Left cardiac atrium (tissue), 4 donors: ENCODE data around the gene PHLPP1. TPM values are rescaled to one million over a fixed set of nuclear protein-coding genes. Genes with fewer than 3 reads are reported as not detected.
"Not testable (repeated sequence)": the region's sequence is repeated elsewhere in the genome, so short reads cannot be mapped to it uniquely, and the experiment has no call there.

Experiments used
- ATAC-seq, 2 donors: fragments of 200-7000 bp; cut with Tn5 transposase; one replicate each; pipeline ENCODE4 v1.9.1; 2020; ENCODE audit warnings: mild to moderate bottlenecking in 2 of 2, moderate library complexity in 2 of 2
- DNase-seq: peaks from one replicate; pipeline ENCODE4 v3.0.0-alpha.2; 2020
- intact Hi-C, 2 donors: fragments of 100-400 bp; cut with DNase I; formaldehyde crosslinking; loops; one replicate each; pipeline versions ENCODE4 v1.14.1 to v1.15.1; 2022 to 2023
- total RNA-seq, 2 donors: library from RNA; stranded (reverse); fragmentation: NEBNext Ultra II Directional; extraction: Animal tissue kit (Norgen Biotek cat#: 25700); gene quantifications; one replicate each; pipeline ENCODE4 v1.2.1, GENCODE V29; 2021
- donor health status: DM: no; HTN: yes; CAD: no.
- donor health status: DM: no; HTN: yes; CAD: no; lungs with severe emphysema.
- donor health status: DM: yes; HTN: yes; CAD: no.
- donor health status: Dilated cardiomyopathy.

Gene PHLPP1
- total RNA-seq, 2 donors from 2014 or later = 5.0 to 8.6 TPM

DNA sequence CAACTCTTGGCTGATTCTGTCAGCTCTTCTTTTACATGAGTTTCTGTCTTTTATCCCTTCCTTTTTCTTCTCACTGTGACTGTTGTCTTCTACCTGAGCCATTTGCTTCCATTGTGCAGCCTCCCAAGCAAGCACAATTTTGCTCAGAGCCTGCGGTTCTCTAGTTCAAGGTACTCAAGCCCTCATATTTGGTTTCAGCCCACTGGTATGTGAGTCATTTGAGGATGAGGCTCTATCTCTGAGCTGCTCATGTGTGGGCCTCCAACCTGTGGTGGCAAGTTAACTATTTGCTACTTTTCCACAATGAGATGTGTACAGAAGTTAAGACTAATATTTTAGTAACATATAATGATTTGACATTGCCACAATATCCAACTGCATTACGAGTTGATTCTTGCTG is 183.0 kb downstream of the PHLPP1 start:
- DNase-seq (no peak), ATAC-seq (no peak)
- intact Hi-C loops = loop anchor here in 1 of 2 donors (10.0 kb wide), 1 partner anchor 46 kb away; no protein-coding TSS in a partner anchor

- intact Hi-C loops = loop anchor here in 1 of 2 donors (10.0 kb wide), 1 partner anchor 45 kb away; no protein-coding TSS in a partner anchor
These were observed 184.2 kb downstream of the PHLPP1 start for GRCh38 chr18:62899534-62899933.

DNA sequence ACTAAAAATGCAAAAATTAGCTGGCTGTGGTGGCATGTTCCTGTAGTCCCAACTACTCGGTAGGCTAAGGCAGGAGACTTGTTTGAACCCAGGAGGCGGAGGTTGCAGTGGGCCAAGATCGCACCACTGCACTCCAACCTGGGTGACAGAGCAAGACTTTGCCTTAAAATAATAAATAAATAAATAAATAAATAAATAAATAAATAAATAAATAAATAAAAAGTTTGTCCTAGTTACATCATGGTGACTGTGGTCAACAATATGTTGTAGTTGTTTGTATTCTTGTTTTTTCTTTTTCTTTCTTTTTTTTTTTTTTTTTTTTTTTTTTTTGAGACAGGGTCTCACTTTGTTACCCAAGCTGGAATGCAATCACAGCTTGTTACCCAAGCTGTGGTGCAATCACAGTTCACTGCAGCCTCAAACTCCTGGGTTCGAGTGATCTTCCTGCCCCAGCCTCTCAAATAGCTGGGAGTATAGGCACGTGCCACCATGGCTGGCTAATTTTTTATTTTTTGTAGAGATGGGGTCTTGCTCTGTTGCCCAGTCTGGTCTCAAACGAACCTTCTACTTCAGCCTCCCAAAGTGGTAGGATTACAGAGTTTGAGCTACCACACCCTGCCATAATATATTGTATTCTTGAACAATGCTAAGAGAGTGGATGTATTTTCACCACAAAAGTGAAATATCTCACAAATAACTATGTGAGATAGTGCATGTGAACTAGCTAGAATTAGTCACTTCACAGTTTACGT is 185.0 kb downstream of the PHLPP1 start:
- no peak for ATAC-seq
- intact Hi-C loops = no loop called here
- no peak for DNase-seq

More at GRCh38 chr18:62899534-62899933, 184.2 kb downstream of the PHLPP1 start:
- DNase-seq (no peak), ATAC-seq (no peak)

DNA sequence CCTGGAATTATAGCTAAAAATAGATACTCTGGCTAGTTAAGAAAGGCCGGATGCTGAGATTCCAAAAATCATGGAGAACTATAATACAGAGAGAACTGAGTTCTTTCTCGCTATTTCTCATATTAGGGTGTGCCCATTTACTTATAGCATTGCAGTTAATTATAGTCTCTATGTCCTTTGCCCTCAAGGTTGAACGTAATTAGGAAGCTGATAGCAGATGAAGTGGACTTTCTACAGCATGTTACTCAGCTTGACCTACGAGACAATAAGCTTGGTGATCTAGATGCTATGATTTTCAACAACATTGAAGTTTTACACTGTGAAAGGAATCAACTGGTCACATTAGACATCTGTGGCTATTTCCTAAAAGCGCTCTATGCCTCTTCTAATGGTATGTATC is 187.4 kb downstream of the PHLPP1 start:
- DNase-seq (no peak), ATAC-seq (no peak)
- intact Hi-C loops = no loop called here

DNA sequence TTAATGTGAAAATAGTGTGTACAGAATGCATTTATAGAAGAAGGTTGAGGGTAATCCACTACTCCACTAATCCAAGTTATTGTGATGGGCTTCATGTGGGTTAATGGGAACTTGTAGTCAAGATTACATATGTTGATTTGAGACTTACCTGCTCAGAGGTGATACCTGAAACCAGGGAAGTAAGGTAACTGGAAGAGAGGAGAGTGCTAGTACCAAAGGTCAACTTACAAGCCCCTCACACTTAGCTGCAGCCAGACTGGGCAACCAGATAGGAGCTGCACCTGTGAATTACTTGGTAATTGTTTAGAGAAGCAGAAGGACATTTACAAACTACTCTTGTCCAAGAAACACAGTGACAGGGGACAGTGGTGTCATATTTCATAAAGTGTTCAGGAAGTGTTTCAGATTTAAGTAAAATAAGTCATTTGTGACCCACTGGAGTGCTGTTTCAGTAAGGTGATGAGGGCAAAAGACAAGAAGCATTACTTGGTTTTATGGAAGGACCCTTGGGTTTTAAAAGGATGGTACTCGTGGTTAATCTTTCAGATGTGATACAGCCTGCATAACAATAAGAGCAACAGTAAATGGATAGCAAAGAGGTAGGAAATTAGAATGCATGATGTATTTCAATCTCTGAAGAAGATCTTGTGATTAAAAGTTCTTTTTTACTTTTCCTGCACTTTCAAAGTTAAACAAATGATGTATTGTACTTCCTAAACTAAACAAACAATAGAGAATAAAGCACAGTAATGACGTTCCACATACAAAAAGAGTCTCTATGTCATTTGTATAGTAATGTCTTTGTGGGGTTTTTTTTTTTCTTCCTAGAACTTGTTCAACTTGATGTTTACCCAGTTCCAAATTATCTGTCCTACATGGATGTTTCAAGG is 189.3 kb downstream of the PHLPP1 start:
- ATAC-seq (no peak), DNase-seq (no peak)
- intact Hi-C loops = no loop called here

DNA sequence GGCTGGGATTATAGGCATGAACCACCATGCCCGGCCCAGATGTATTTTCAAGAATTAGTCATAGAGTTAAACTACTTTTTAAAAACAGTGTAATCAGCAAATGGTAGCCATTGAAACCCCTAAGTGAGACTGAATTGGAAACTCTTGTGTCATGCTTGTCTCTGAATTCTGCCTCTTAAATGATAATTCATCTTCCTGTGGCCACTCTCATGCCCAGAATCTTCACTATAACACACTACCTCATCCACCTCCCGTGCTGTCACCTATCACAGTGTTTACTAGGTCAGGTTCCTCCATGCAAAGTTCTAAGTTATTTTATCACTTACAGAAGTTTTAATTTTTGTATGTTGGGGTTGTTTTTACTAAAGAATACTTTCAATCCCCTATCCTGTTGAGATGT is 197.5 kb downstream of the PHLPP1 start:
- no peak for DNase-seq
- intact Hi-C loops = no loop called here
- ATAC-seq = no peak

- DNase-seq, intact Hi-C loops, ATAC-seq: not testable (repeated sequence)
These were observed 198.5 kb downstream of the PHLPP1 start for GRCh38 chr18:62913824-62914223.

- intact Hi-C loops = no loop called here
- DNase-seq = no peak
- ATAC-seq = no peak
These were observed 199.6 kb downstream of the PHLPP1 start for GRCh38 chr18:62914871-62915392.

GRCh38 chr18:62918361-62918760 is 203.0 kb downstream of the PHLPP1 start:
- intact Hi-C loops = no loop called here
- ATAC-seq = no peak
- no peak for DNase-seq

- DNase-seq = no peak
- no peak for ATAC-seq
- intact Hi-C loops = no loop called here
These were observed 203.9 kb downstream of the PHLPP1 start for GRCh38 chr18:62919109-62919838.

- intact Hi-C loops = no loop called here
- ATAC-seq (no peak), DNase-seq (no peak)
These were observed 209.8 kb downstream of the PHLPP1 start for GRCh38 chr18:62925031-62925688.

DNA sequence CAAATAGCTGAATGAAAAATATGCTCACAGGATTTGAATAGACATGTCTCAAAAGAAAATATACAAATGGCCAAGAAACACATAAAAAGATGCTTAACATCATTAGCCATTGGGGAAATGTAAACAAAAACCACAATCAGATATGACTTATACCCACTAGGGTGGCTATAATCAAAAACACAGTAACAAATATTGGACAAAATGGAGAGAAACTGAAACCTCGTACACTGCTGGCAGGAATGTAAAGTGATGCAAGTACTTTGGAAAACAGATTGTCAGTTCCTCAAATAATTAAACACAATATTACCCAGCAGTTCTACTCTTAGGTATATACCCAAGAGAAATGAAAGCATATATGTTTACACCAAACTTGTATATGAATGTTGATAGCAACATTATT is 213.0 kb downstream of the PHLPP1 start:
- ATAC-seq (no peak), DNase-seq (no peak)
- intact Hi-C loops = no loop called here

- no peak for ATAC-seq
- intact Hi-C loops = no loop called here
- no peak for DNase-seq
These were observed 218.0 kb downstream of the PHLPP1 start for GRCh38 chr18:62933261-62933887.

DNA sequence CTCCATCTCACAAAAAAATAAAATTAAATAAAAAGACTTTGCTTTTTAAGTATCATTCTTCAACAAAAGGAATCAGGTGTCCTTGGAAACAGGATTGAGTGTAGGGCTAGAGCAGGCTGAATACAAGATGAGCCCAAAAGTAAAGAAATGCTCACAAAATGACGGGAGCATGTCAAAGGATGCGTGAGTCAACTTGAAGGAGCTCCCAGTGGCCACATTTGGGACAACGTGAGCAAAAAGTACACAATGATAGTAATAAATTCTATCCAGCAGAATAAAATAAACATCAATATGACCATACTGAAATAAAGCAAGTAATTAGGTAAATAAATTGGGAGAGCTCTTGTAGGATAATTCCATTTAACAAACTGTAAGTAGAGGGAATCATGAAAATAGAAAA is 220.7 kb downstream of the PHLPP1 start:
- no peak for DNase-seq
- ATAC-seq = no peak
- intact Hi-C loops = no loop called here

DNA sequence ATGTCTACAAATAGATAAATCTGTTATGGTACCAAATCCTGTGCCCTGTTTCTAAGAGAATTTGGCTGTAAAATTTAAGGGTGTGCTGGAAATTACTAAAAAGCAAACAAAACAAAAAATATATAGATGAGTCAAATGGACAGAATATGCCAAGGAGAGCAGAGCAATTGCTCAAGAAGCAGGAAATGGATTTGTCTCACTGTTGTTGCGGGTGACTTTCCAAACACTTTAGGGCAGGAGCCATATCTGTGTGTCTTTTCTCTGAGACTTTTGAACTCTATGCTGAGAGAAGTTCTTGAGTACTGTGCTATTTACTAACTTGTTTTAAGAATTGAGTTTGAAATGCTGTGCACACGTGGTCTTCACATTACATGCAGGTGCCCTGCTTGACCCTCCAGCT is 221.7 kb downstream of the PHLPP1 start:
- no peak for DNase-seq
- intact Hi-C loops = no loop called here
- ATAC-seq = peak; percentile 47 to 49

GRCh38 chr18:62938006-62938405 is 222.7 kb downstream of the PHLPP1 start:
- peak in 1 of 2 donors; percentile 47 for ATAC-seq
- intact Hi-C loops = no loop called here
- DNase-seq = no peak

DNA sequence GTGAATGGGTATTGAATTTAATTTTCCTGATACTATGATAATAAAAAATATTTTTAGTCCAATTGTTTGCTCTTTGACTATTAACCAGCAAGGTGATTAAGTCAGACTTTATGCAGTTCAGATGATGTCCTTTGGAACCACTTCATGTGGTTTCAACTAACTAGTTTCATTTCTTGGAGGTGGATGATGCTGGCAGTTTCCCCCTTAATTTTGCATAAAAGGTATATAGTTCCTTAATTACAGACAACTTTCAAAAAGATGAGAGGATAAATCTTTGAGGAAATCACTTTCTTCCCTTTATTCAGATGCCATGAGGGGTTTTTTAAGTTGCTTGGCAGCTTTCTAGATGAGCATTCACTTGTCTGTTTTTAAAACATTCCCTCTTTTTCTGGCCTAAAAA is 223.1 kb downstream of the PHLPP1 start:
- intact Hi-C loops = no loop called here
- ATAC-seq = no peak
- DNase-seq = no peak

DNA sequence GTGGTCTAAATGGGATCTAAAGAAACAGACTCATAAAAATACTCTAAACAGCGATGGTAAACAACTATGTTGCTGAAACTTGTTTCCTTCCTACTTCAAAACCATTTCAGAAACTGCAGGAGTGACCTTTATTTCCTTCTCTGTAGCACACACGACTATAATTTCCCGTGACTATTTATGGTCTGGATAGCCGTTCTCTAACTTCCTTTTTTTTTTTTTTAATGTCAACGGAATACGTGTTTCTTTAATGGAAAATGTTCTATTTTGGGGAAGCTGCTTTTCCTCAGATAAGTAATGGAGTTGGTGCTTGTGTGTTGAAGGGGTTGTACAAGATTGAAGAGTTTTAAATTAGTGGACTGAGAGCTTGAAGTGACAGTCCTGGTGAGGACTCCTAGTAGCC is 224.1 kb downstream of the PHLPP1 start:
- no peak for DNase-seq
- peak; percentile 45 to 61 for ATAC-seq
- intact Hi-C loops = no loop called here
